H9 (cell line): Measurements from ENCODE around the gene INCENP. TPM values are rescaled to one million over a fixed set of nuclear protein-coding genes. Genes with fewer than 3 reads are reported as not detected.

Source experiments
- DNase-seq: peaks from one replicate; pipeline ENCODE4 v3.0.0-alpha.2; 2017
- H2AFZ ChIP-seq: one replicate; pipeline ENCODE4 v1.6.1; 2013; ENCODE audit warnings: mild to moderate bottlenecking, low read length, control low read depth, moderate library complexity
- H2AK5ac ChIP-seq: 2 replicates; pipeline ENCODE4 v1.6.1; 2013; ENCODE audit warnings: low read length, control low read depth, mixed read lengths; ENCODE audit not compliant: insufficient read length
- H2BK120ac ChIP-seq: one replicate; pipeline ENCODE4 v1.6.1; 2013; ENCODE audit warnings: low read depth, mild to moderate bottlenecking, low read length, control low read depth, inconsistent platforms; ENCODE audit not compliant: poor library complexity, severe bottlenecking
- H2BK12ac ChIP-seq: 2 replicates; pipeline ENCODE4 v1.6.1; 2013; ENCODE audit warnings: low read length, control low read depth, mixed read lengths, low read depth; ENCODE audit not compliant: insufficient read length
- H2BK15ac ChIP-seq: 2 replicates; pipeline ENCODE4 v1.6.1; 2013; ENCODE audit warnings: low read depth, low read length, control low read depth
- H2BK20ac ChIP-seq: one replicate; pipeline ENCODE4 v1.6.1; 2013; ENCODE audit warnings: low read depth, mild to moderate bottlenecking, low read length, control low read depth, inconsistent platforms; ENCODE audit not compliant: poor library complexity, severe bottlenecking
- H2BK5ac ChIP-seq: 2 replicates; pipeline ENCODE4 v1.6.1; 2013; ENCODE audit warnings: low read length, control low read depth, mixed read lengths; ENCODE audit not compliant: insufficient read length
- H3K14ac ChIP-seq: 2 replicates; pipeline ENCODE4 v1.6.1; 2013; ENCODE audit warnings: low read length, control low read depth; ENCODE audit not compliant: insufficient read depth
- H3K18ac ChIP-seq: 2 replicates; pipeline ENCODE4 v1.6.1; 2013; ENCODE audit warnings: low read depth, mild to moderate bottlenecking, mixed read lengths, low read length, control low read depth; ENCODE audit not compliant: insufficient read length
- H3K23ac ChIP-seq: 2 replicates; pipeline ENCODE4 v1.6.1; 2013; ENCODE audit warnings: low read length, control low read depth, mixed read lengths, low read depth; ENCODE audit not compliant: insufficient read length
- H3K23me2 ChIP-seq: 2 replicates; pipeline ENCODE4 v1.6.1; 2013; ENCODE audit warnings: low read depth, mild to moderate bottlenecking, mixed read lengths, low read length, control low read depth; ENCODE audit not compliant: insufficient read length, poor library complexity, severe bottlenecking
- H3K27ac ChIP-seq: 2 replicates; pipeline ENCODE4 v1.5.1; 2013; ENCODE audit warnings: low read length, control low read depth, mixed read lengths, low read depth; ENCODE audit not compliant: insufficient read length
- H3K27me3 ChIP-seq: 2 replicates; pipeline ENCODE4 v1.6.1; 2013; ENCODE audit warnings: low read length, control low read depth, inconsistent platforms; ENCODE audit not compliant: insufficient read depth
- H3K4ac ChIP-seq: 2 replicates; pipeline ENCODE4 v1.6.1; 2013; ENCODE audit warnings: low read depth, mild to moderate bottlenecking, control low read depth, inconsistent platforms, low read length, moderate library complexity
- H3K4me1 ChIP-seq: 2 replicates; pipeline ENCODE4 v1.6.1; 2013; ENCODE audit warnings: low read length, control low read depth, inconsistent platforms; ENCODE audit not compliant: insufficient read depth
- H3K4me2 ChIP-seq: 2 replicates; pipeline ENCODE4 v1.6.1; 2013; ENCODE audit warnings: low read length, control low read depth, mixed read lengths; ENCODE audit not compliant: insufficient read length, insufficient read depth
- H3K56ac ChIP-seq: 2 replicates; pipeline ENCODE4 v1.6.1; 2013; ENCODE audit warnings: low read depth, mild to moderate bottlenecking, mixed read lengths, low read length, control low read depth; ENCODE audit not compliant: insufficient read length
- H3K79me1 ChIP-seq: 2 replicates; pipeline ENCODE4 v1.6.1; 2013; ENCODE audit warnings: low read depth, mild to moderate bottlenecking, moderate library complexity, low read length, control low read depth, inconsistent platforms; ENCODE audit not compliant: insufficient read depth, poor library complexity, severe bottlenecking
- H3K79me2 ChIP-seq: 2 replicates; pipeline ENCODE4 v1.6.1; 2013; ENCODE audit warnings: low read length, control low read depth, inconsistent platforms; ENCODE audit not compliant: insufficient read depth
- H3K9ac ChIP-seq: 2 replicates; pipeline ENCODE4 v1.6.1; 2013; ENCODE audit warnings: low read length, control low read depth, mixed read lengths; ENCODE audit not compliant: insufficient read length; ENCODE audit errors: extremely low read depth
- H3K9me3 ChIP-seq: one replicate; pipeline ENCODE4 v1.6.1; 2013; ENCODE audit warnings: low read depth, low read length, inconsistent platforms; ENCODE audit not compliant: control insufficient read depth
- H3T11ph ChIP-seq: one replicate; pipeline ENCODE4 v1.6.1; 2013; ENCODE audit warnings: mild to moderate bottlenecking, low read length, control low read depth, inconsistent platforms
- H4K20me1 ChIP-seq: one replicate; pipeline ENCODE4 v1.6.1; 2013; ENCODE audit not compliant: control insufficient read depth, insufficient read length, insufficient read depth
- H4K5ac ChIP-seq: 2 replicates; pipeline ENCODE4 v1.6.1; 2013; ENCODE audit warnings: low read depth, mild to moderate bottlenecking, mixed read lengths, low read length, control low read depth; ENCODE audit not compliant: insufficient read length
- H4K8ac ChIP-seq: replicated peaks from 2 replicates; pipeline ENCODE4 v1.6.1; 2013; ENCODE audit warnings: low read length, control low read depth, mixed read lengths, low read depth; ENCODE audit not compliant: insufficient read length
- H4K91ac ChIP-seq: 2 replicates; pipeline ENCODE4 v1.6.1; 2013; ENCODE audit warnings: low read depth, mild to moderate bottlenecking, moderate library complexity, mixed read lengths, low read length, control low read depth; ENCODE audit not compliant: insufficient read length
- H3K27ac Mint-ChIP-seq, 3 experiments: 2 replicates in 2 of 3; 3 replicates in 1 of 3; pipeline ENCODE4 v1.8.0; 2020 to 2021; ENCODE audit warnings: mixed read lengths in 3 of 3, mild to moderate bottlenecking in 1 of 3, moderate library complexity in 1 of 3
- H3K27me3 Mint-ChIP-seq: 2 replicates; pipeline ENCODE4 v1.8.0; 2021; ENCODE audit warnings: low read depth, mild to moderate bottlenecking, moderate library complexity, mixed read lengths
- H3K36me3 Mint-ChIP-seq, 3 experiments: 2 replicates in 2 of 3; 3 replicates in 1 of 3; pipeline ENCODE4 v1.8.0; 2020 to 2021; ENCODE audit warnings: low read depth in 3 of 3, mixed read lengths in 3 of 3; ENCODE audit not compliant: insufficient read depth in 1 of 3
- H3K4me1 Mint-ChIP-seq, 2 experiments: 2 replicates each; pipeline ENCODE4 v1.8.0; 2020; ENCODE audit warnings: mixed read lengths in 2 of 2
- H3K4me3 Mint-ChIP-seq, 2 experiments: 2 replicates in 1 of 2; 3 replicates in 1 of 2; pipeline ENCODE4 v1.8.0; 2020 to 2021; ENCODE audit warnings: mild to moderate bottlenecking in 2 of 2, mixed read lengths in 2 of 2, moderate library complexity in 1 of 2
- H3K9me3 Mint-ChIP-seq, 2 experiments: 2 replicates in 1 of 2; 3 replicates in 1 of 2; pipeline ENCODE4 v1.8.0; 2020; ENCODE audit warnings: mild to moderate bottlenecking in 2 of 2, mixed read lengths in 2 of 2, moderate library complexity in 1 of 2
- WGBS: extraction: QIAGEN DNeasy Blood & Tissue Kit; methylation state at CpG from one replicate; pipeline ENCODE4 v1.1.7; 2013; ENCODE audit warnings: missing lambda C conversion rate, low lambda C conversion rate, mixed read lengths; ENCODE audit not compliant: insufficient read length; ENCODE audit errors: extremely low coverage; 5-methylcytosine and 5-hydroxymethylcytosine counted together
- total RNA-seq: library from RNA; stranded (reverse); gene quantifications from 2 replicates; pipeline ENCODE4 v1.2.1, GENCODE V29; 2021
- TF ChIP-seq, protein P1 (sequence below): fragments of 200-600 bp; sonication (generic); conservative IDR thresholded peaks from 3 replicates; pipeline ENCODE4 v1.8.0; 2021; ENCODE audit warnings: antibody characterized with exemption, mild to moderate bottlenecking

Gene INCENP
- total RNA-seq, 1 experiment from 2014 or later: 99.9 TPM

DNA sequence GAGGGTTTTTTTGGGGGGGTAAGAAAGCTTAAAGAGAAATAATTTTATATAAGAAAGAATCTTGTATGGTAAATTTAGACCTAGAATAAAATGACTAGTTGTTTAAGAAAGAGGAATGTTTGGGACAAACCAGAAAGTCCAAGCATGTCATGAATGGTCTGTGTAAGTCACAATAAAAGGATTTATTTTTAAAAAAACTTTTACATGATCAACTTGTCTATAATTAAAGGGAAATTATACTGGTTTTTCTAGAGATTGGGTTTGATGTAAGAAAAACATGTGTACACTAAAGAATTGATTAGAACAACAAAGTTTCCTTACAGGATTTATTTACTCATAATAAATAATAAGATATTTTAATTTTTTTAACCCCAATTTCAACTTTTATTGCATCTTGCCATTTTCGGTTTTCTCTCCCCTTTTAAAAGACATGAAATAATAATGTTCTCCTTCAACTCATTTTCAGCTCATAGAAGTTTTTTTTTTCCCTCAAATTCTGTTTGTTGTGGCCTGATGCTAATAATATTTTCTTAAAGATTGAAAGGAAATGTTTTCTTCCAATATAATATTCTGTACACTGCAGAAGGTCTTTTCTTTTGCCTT lies 35.4 kb upstream of the INCENP start:
- WGBS: no CpG with 5 or more reads among the region's 1 CpG
- Histone ChIP-seq H2BK15ac (no peak overlapping the region), H3K4me2 (no peak overlapping the region), H4K91ac (no peak overlapping the region), H3K79me2 (no peaks in the 10 kb centered on the region), H2AK5ac (no peak overlapping the region), H3K9ac (no peak overlapping the region), H3K56ac (no peak overlapping the region), H4K20me1 (no peaks in the 10 kb centered on the region), H3K79me1 (no peaks in the 10 kb centered on the region), H3K4me1 (no peaks in the 10 kb centered on the region), H4K5ac (no peak overlapping the region), H2BK120ac (no peak overlapping the region), H3K27me3 (no peaks in the 10 kb centered on the region), H2BK20ac (no peak overlapping the region), H3K23me2 (no peaks in the 10 kb centered on the region), H4K8ac (no peak overlapping the region), H3K23ac (no peak overlapping the region), H3K14ac (no peak overlapping the region), H3K18ac (no peak overlapping the region), H3K27ac (no peak overlapping the region), H3K4ac (no peak overlapping the region), H3K9me3 (peaks cover 6% of the 10 kb centered on the region), H3T11ph (no peak overlapping the region), H2BK5ac (no peak overlapping the region), H2AFZ (no peak overlapping the region), H2BK12ac (no peak overlapping the region)
- H3K27ac Mint-ChIP-seq: no peak overlapping the region
- H3K4me3 Mint-ChIP-seq: no peak overlapping the region
- H3K9me3 Mint-ChIP-seq: peaks cover 49 to 55% of the 10 kb centered on the region in 2 experiments
- H3K4me1 Mint-ChIP-seq: no peaks in the 10 kb centered on the region
- TF ChIP-seq, protein P1, sequence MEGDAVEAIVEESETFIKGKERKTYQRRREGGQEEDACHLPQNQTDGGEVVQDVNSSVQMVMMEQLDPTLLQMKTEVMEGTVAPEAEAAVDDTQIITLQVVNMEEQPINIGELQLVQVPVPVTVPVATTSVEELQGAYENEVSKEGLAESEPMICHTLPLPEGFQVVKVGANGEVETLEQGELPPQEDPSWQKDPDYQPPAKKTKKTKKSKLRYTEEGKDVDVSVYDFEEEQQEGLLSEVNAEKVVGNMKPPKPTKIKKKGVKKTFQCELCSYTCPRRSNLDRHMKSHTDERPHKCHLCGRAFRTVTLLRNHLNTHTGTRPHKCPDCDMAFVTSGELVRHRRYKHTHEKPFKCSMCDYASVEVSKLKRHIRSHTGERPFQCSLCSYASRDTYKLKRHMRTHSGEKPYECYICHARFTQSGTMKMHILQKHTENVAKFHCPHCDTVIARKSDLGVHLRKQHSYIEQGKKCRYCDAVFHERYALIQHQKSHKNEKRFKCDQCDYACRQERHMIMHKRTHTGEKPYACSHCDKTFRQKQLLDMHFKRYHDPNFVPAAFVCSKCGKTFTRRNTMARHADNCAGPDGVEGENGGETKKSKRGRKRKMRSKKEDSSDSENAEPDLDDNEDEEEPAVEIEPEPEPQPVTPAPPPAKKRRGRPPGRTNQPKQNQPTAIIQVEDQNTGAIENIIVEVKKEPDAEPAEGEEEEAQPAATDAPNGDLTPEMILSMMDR: no peak
- peaks cover 4 to 17% (median 9%) of the 10 kb centered on the region in 3 experiments; a peak in 6 of 7 replicates for H3K36me3 Mint-ChIP-seq
- DNase-seq: no peak
- no peaks in the 10 kb centered on the region; the same call in 1 of the 2 replicates for H3K27me3 Mint-ChIP-seq
